Ovary (tissue), 9 donors: Measurements from ENCODE around the gene GRID1. TPM values are rescaled to one million over a fixed set of nuclear protein-coding genes. Genes with fewer than 3 reads are reported as not detected.

Source experiments
- DNase-seq, 5 donors: peaks; one replicate each; pipeline ENCODE4 v3.0.0-alpha.2; 2019 to 2020
- H3K27ac ChIP-seq, 2 donors: fragments of 200-600 bp; one replicate each; pipeline versions ENCODE4 v1.5.1 to v1.8.0; 2019 to 2022
- H3K27me3 ChIP-seq: fragments of 200-600 bp; one replicate; pipeline ENCODE4 v1.8.0; 2022
- H3K36me3 ChIP-seq: fragments of 200-600 bp; sonication (generic); one replicate; pipeline ENCODE4 v1.5.1; 2019
- H3K4me1 ChIP-seq: one replicate; pipeline ENCODE4 v1.8.1; 2013; ENCODE audit warnings: mild to moderate bottlenecking, moderate library complexity; ENCODE audit not compliant: insufficient read depth
- H3K4me3 ChIP-seq: fragments of 200-600 bp; sonication (generic); one replicate; pipeline ENCODE4 v1.5.1; 2017
- H3K9me3 ChIP-seq, 2 donors: fragments of 200-600 bp in 1 of 2; sonication (generic) in 1 of 2; one replicate each; pipeline versions ENCODE4 v1.5.1 to v1.8.1; 2013 to 2019; ENCODE audit warnings: mild to moderate bottlenecking in 1 of 2, moderate library complexity in 1 of 2
- CTCF ChIP-seq, 3 donors: fragments of 450-650 bp in 2 of 3; fragments of 200-600 bp in 1 of 3; IDR thresholded peaks; one replicate each; pipeline versions ENCODE4 v1.5.1 to v1.8.0; 2016 to 2022; ENCODE audit warnings: antibody characterized with exemption in 3 of 3, mild to moderate bottlenecking in 1 of 3
- EP300 ChIP-seq: sonication (generic); formaldehyde crosslinking; IDR thresholded peaks from one replicate; pipeline ENCODE4 v1.6.1; 2017; ENCODE audit warnings: antibody characterized with exemption
- POLR2A ChIP-seq: fragments of 450-650 bp; IDR thresholded peaks from one replicate; pipeline ENCODE4 v1.6.1; 2017; ENCODE audit warnings: antibody characterized with exemption, mild to moderate bottlenecking, moderate library complexity
- WGBS, 3 donors: extraction: QIAGEN DNeasy Blood & Tissue Kit in 1 of 3; methylation state at CpG; one replicate each; pipeline versions ENCODE4 v1.1.5 to v1.1.7; 2013 to 2017; 5-methylcytosine and 5-hydroxymethylcytosine counted together
- intact Hi-C, 4 donors: fragments of 100-400 bp; cut with DNase I; formaldehyde crosslinking; loops; one replicate each; pipeline versions ENCODE4 v1.11.0 to v1.15.1; 2022 to 2023
- polyA plus RNA-seq, 2 donors: library from polyadenylated mRNA; stranded (reverse); fragments of 200-250 nt in 1 of 2; fragments of 350-450 nt in 1 of 2; fragmentation: Illumina TruSeq in 1 of 2; extraction: RNeasy Lipid Tissue Mini Kit (QIAGEN cat#74804) in 1 of 2; gene quantifications; one replicate each; pipeline ENCODE4 v1.2.3, GENCODE V29; 2013 to 2014
- total RNA-seq, 7 donors: library from RNA; depleted of rRNA in 2 of 7; stranded (reverse); fragments of >200 nt in 2 of 7; fragmentation: NEBNext Ultra II Directional in 3 of 7; extraction: Animal tissue kit (Norgen Biotek cat#: 25700) in 3 of 7; gene quantifications; one replicate each; pipeline versions ENCODE4 v1.1.0 to v1.2.4, GENCODE V29; 2016 to 2023
- donor health status: DM: no; HTN: no; CAD: no; lungs with moderate emphysema.
- donor health status: DM: no; HTN: no; CAD: no.
- donor health status: Bipolar disorder and iron deficiency.
- donor health status: DM: yes; HTN: yes; CAD: no.
- donor health status: DM: no; HTN: no; CAD: no.
- donor health status: DM: yes; HTN: yes; CAD: no.

Gene GRID1
- total and polyA plus RNA-seq, 9 donors = 0.57 to 6.2 (median 1.8) TPM

DNA sequence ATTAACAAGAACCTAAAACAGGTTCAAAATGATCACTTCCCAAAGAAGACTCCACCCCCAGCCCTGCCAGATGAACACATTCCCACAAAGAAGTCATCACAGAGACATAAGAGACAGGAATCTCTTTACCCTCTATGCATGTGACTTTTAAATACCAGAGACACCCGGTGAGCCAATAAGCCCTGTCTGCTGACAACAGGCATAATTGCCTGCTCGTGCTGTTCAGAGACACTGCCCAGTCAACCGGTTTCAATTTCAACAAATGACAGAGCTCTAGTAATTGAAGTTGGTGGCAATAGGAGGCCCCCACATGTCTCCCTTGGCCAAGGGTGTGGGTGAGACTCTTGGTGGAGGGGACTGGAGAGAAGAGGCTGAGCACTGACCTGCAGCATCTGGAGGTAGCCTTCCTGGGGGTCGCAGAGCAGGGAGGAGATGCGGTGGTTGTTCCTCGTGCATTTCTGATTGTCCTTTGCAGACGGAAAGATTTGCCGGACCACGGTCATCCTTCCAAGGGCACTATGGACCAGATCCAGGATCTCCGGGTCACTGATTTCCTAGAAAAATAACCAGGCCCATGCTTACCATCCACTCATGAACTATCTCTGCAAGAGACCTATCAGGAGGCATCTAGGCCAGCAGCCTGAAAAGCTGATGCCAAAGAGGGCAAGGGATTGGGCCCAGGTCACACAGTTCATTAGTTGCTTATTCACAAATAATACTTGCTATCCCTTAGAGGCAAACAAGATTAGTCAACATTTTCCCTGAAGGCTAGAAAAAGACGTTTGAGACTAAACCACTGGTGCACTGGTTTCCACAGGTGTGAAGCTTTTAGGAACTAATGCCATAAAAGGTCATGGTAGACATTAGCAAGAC, 497.7 kb downstream of the GRID1 start:
- Histone ChIP-seq H3K4me3 (no peak overlapping the region), H3K4me1 (no peaks in the 10 kb centered on the region), H3K9me3 (no peaks in the 10 kb centered on the region), H3K27ac (no peak overlapping the region), H3K36me3 (no peaks in the 10 kb centered on the region), H3K27me3 (no peaks in the 10 kb centered on the region)
- whole genome bisulfite sequencing, 3 donors = 82 to 91% (median 88%) methylated on average over 11 of the region's 11 CpGs
- TF ChIP-seq CTCF (IDR thresholded peaks at IDR 0.05) (no peak), POLR2A (no peak), EP300 (no peak)
- intact Hi-C loops = no loop called here
- no peak for DNase-seq

DNA sequence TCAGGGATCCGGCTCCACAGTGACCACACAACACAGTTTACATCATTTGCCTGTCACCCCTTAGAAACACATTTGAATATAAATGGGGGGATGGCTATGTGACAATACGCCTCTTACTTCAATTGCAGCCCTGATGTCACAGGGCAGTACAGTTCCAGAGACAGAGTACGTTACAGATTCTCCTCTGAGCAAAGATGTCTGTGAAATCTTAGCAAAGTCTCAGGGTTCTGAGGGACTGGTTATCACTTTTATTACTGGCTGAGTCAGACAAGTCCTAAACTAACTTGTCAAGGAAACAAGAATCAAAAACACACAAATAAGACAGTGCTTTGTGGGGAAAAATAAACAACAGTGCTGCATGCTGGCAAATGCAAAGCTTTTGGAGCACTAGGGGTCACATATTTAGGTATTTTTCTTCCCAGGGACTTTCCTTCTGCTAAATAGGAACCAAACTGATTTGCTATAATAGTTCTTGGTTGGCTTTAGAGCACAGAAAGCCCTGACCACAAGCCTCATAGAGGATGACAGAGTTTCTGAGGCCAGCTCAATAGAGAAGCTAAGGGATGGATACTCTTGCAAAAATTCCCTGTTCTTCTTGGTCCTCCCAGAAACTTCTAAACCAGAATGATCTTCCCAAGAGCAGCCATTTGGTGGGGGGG, 501.6 kb downstream of the GRID1 start:
- Histone ChIP-seq H3K27ac (no peak overlapping the region), H3K36me3 (no peaks in the 10 kb centered on the region), H3K4me1 (no peaks in the 10 kb centered on the region), H3K4me3 (no peak overlapping the region), H3K27me3 (no peaks in the 10 kb centered on the region), H3K9me3 (no peaks in the 10 kb centered on the region)
- DNase-seq = no peak
- intact Hi-C loops = no loop called here
- WGBS, 3 donors = 55 to 69% (median 60%) methylated on average over 3 of the region's 3 CpGs
- TF ChIP-seq CTCF (IDR thresholded peaks at IDR 0.05) (no peak), EP300 (no peak), POLR2A (no peak)

GRCh38 chr10:85864173-85864549, 502.4 kb downstream of the GRID1 start:
- Histone ChIP-seq H3K27me3 (no peaks in the 10 kb centered on the region), H3K36me3 (no peaks in the 10 kb centered on the region), H3K27ac (no peak overlapping the region), H3K9me3 (no peaks in the 10 kb centered on the region), H3K4me3 (no peak overlapping the region), H3K4me1 (no peaks in the 10 kb centered on the region)
- intact Hi-C loops = no loop called here
- no peak for DNase-seq
- WGBS, 3 donors = 71 to 89% (median 78%) methylated on average over 5 of the region's 5 CpGs
- TF ChIP-seq CTCF (IDR thresholded peaks at IDR 0.05) = no peak
- TF ChIP-seq POLR2A = no peak
- TF ChIP-seq EP300 = no peak

DNA sequence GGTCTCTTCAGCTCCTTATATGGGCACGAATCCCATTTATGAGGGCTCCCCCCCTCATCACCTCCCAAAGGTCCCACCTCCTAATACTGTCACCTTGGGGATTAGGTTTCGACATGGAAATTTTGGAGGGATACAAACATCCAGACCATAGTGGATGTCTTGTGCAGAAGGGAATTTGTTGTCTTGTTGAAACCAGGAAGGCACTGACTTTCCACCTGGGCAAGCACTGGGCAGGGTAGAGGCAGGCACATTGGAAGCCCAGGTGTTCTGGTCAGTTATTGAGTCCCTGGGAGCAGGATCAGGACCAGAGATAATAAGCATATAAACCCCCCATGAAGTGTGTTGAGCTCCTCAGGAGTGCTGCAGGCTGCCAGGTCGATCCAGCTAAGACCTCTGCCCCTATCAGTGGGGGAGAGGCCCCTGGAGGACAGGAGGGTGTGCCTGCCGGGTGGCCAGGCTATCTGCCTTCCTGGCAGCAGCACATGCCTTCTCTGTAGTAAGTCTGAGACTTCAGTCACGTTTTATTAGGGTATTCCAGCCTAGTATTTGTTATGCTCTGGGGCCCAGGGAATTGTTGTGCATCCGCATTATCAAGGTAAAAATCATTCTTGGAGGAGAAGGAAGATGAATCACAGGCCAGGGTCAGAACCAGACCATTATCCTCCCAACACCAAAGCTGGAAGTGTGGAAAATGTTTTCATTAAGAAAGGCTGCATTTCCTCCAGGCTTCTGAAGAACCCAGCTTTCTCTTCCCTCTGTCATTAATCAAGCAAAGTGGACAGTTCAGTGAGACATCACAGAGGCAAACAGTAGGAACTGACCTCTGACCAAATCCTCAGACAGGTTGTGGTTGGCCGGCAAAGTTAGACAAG, 503.1 kb downstream of the GRID1 start:
- no peaks in the 10 kb centered on the region for H3K27me3 ChIP-seq
- TF ChIP-seq EP300 (no peak), POLR2A (no peak), CTCF (IDR thresholded peaks at IDR 0.05) (no peak)

More for the DNA sequence above, 503.1 kb downstream of the GRID1 start:
- Histone ChIP-seq H3K4me1 (no peaks in the 10 kb centered on the region), H3K36me3 (no peaks in the 10 kb centered on the region), H3K4me3 (no peak overlapping the region), H3K9me3 (no peaks in the 10 kb centered on the region), H3K27ac (no peak overlapping the region)
- no peak for DNase-seq
- intact Hi-C loops = loop anchor here in 1 of 4 donors (2.0 kb wide), 1 partner anchor 21 kb away; no protein-coding TSS in a partner anchor
- 34 to 54% (median 39%) methylated on average over 7 of the region's 7 CpGs for WGBS, 3 donors
